NCI-H2029 (cell line): ENCODE data around the gene RBM18.

Experiments used
- DNase-seq: peaks from one replicate; lab custom pipeline; 2025; lab: John Stamatoyannopoulos, UW

The RBM18 gene

GRCh38 chr9:122221183-122221811 lies 43.3 kb downstream of the RBM18 start:
- no peak for DNase-seq

GRCh38 chr9:122220673-122221182 lies 43.9 kb downstream of the RBM18 start:
- DNase-seq = no peak

- no peak for DNase-seq
Measured at GRCh38 chr9:122219856-122220672, 44.6 kb downstream of the RBM18 start.

- DNase-seq = no peak
Measured at GRCh38 chr9:122218935-122219855, 45.4 kb downstream of the RBM18 start.

- DNase-seq = no peak
Measured at GRCh38 chr9:122218071-122218934, 46.3 kb downstream of the RBM18 start.

- DNase-seq = no peak
Measured at GRCh38 chr9:122217640-122218039, 47.0 kb downstream of the RBM18 start.

- DNase-seq = no peak
Measured at GRCh38 chr9:122216798-122217418, 47.7 kb downstream of the RBM18 start.

GRCh38 chr9:122216138-122216797 lies 48.4 kb downstream of the RBM18 start:
- no peak for DNase-seq

- DNase-seq = no peak
Measured at GRCh38 chr9:122215663-122216062, 49.0 kb downstream of the RBM18 start.

- no peak for DNase-seq
Measured at GRCh38 chr9:122214507-122214906, 50.1 kb downstream of the RBM18 start.

- DNase-seq = peak; percentile 74
Measured at GRCh38 chr9:122213589-122214413, 50.8 kb downstream of the RBM18 start.

- DNase-seq = no peak
Measured at GRCh38 chr9:122213102-122213588, 51.5 kb downstream of the RBM18 start.

- no peak for DNase-seq
Measured at GRCh38 chr9:122212473-122213004, 52.1 kb downstream of the RBM18 start.

- DNase-seq = no peak
Measured at GRCh38 chr9:122209451-122209850, 55.2 kb downstream of the RBM18 start.

- DNase-seq = no peak
Measured at GRCh38 chr9:122207096-122207495, 57.5 kb downstream of the RBM18 start.

GRCh38 chr9:122206118-122207046 lies 58.3 kb downstream of the RBM18 start:
- DNase-seq = no peak

GRCh38 chr9:122205176-122205575 lies 59.5 kb downstream of the RBM18 start:
- no peak for DNase-seq

GRCh38 chr9:122204491-122204890 lies 60.1 kb downstream of the RBM18 start:
- no peak for DNase-seq
